K562 (cell line): Measurements from ENCODE around the gene RPF1. TPM values are rescaled to one million over a fixed set of nuclear protein-coding genes. Genes with fewer than 3 reads are reported as not detected.
A peak's percentile ranks its signal among the peaks of the same experiment; 100 is the strongest.

Source experiments
- BMI1 ChIP-seq: fragments of 150-350 bp; IDR thresholded peaks from 2 replicates; pipeline ENCODE4 v1.6.1; 2014; ENCODE audit warnings: low read length
- CEBPB ChIP-seq: fragments of 450-650 bp; IDR thresholded peaks from 2 replicates; pipeline ENCODE4 v1.6.1; 2016; ENCODE audit warnings: missing genetic modification characterization, missing compliant biosample characterization
- ELF4 ChIP-seq: fragments of 450-650 bp; formaldehyde crosslinking; IDR thresholded peaks from 2 replicates; pipeline ENCODE4 v1.4.0; 2022; ENCODE audit warnings: missing genetic modification characterization
- FOXA1 ChIP-seq: fragments of 450-650 bp; IDR thresholded peaks from 2 replicates; pipeline ENCODE4 v1.6.1; 2016; ENCODE audit warnings: mild to moderate bottlenecking, borderline replicate concordance
- HLTF ChIP-seq: fragments of 450-650 bp; IDR thresholded peaks from 2 replicates; pipeline ENCODE4 v1.6.1; 2016
- LEF1 ChIP-seq: fragments of 450-650 bp; IDR thresholded peaks from 2 replicates; pipeline ENCODE4 v1.6.1; 2016; ENCODE audit warnings: mild to moderate bottlenecking
- MCM2 ChIP-seq: fragments of 450-650 bp; IDR thresholded peaks from 2 replicates; pipeline ENCODE4 v1.6.1; 2017; ENCODE audit warnings: low read depth, mild to moderate bottlenecking
- MEIS2 ChIP-seq: fragments of 450-650 bp; IDR thresholded peaks from 2 replicates; pipeline ENCODE4 v1.6.1; 2014; ENCODE audit warnings: mild to moderate bottlenecking; ENCODE audit not compliant: partially characterized antibody
- NFIC ChIP-seq: fragments of 450-650 bp; IDR thresholded peaks from 2 replicates; pipeline ENCODE4 v1.6.1; 2017; ENCODE audit warnings: mild to moderate bottlenecking, inconsistent platforms
- NFIX ChIP-seq: fragments of 250-450 bp; sonication (Bioruptor Pico); IDR thresholded peaks from 2 replicates; pipeline ENCODE4 v1.4.0; 2020; ENCODE audit warnings: low read depth, mild to moderate bottlenecking, moderate library complexity
- PHF8 ChIP-seq: fragments of 200-600 bp; sonication (generic); IDR thresholded peaks from 2 replicates; pipeline ENCODE4 v1.6.1; 2012; ENCODE audit warnings: mixed run types, mild to moderate bottlenecking, inconsistent platforms, low read length, moderate library complexity, borderline replicate concordance
- PRDM10 ChIP-seq: fragments of 450-650 bp; IDR thresholded peaks from 2 replicates; pipeline ENCODE4 v1.6.1; 2018; ENCODE audit not compliant: partially characterized antibody
- RHOXF2B ChIP-seq: fragments of 250-450 bp; sonication (Bioruptor Pico); conservative IDR thresholded peaks from 2 replicates; pipeline ENCODE4 v1.5.1; 2021
- SMARCE1 ChIP-seq: fragments of 450-650 bp; IDR thresholded peaks from 2 replicates; pipeline ENCODE4 v1.7.1; 2016; ENCODE audit warnings: mild to moderate bottlenecking
- TOE1 ChIP-seq, 2 experiments: fragments of 450-650 bp in 1 of 2; sonication (generic) in 1 of 2; formaldehyde crosslinking in 1 of 2; IDR thresholded peaks; 2 replicates each; pipeline versions ENCODE4 v1.7.1 to v1.8.0; 2016 to 2022; ENCODE audit warnings: borderline replicate concordance in 2 of 2, mild to moderate bottlenecking in 2 of 2, antibody characterized with exemption in 1 of 2, inconsistent platforms in 1 of 2, low read depth in 1 of 2, missing genetic modification reagents in 1 of 2, moderate library complexity in 1 of 2
- ZNF280A ChIP-seq: fragments of 450-650 bp; IDR thresholded peaks from 2 replicates; pipeline ENCODE4 v1.6.1; 2018; ENCODE audit warnings: mild to moderate bottlenecking, low read depth; ENCODE audit not compliant: partially characterized antibody
- ZNF764 ChIP-seq: fragments of 250-450 bp; sonication (Bioruptor Pico); IDR thresholded peaks from 2 replicates; pipeline ENCODE4 v1.4.0; 2020; ENCODE audit warnings: low read depth, mild to moderate bottlenecking, moderate library complexity
- ZNF778 ChIP-seq: fragments of 450-650 bp; formaldehyde crosslinking; IDR thresholded peaks from 2 replicates; pipeline ENCODE4 v1.4.0; 2020; ENCODE audit warnings: mild to moderate bottlenecking, moderate library complexity
- polyA plus RNA-seq, 8 experiments: library from polyadenylated mRNA; depleted of rRNA in 4 of 8; stranded (reverse) in 5 of 8; unstranded in 3 of 8; fragments of >200 nt; fragmentation: Nextera tagmentation in 2 of 8; fragmentation: Illumina TruSeq in 1 of 8; extraction: Ambion mirVana in 2 of 8; extraction: Trizol in 1 of 8; gene quantifications; 2 replicates each; pipeline versions ENCODE4 v1.2.1 to v1.2.3, GENCODE V29; 2011 to 2014; ENCODE audit warnings: inconsistent platforms in 1 of 8, missing spikeins in 1 of 8
- total RNA-seq, 7 experiments: library from RNA; depleted of rRNA in 6 of 7; stranded (reverse); fragments of >200 nt in 6 of 7; fragmentation: Illumina TruSeq in 2 of 7; extraction: Trizol in 2 of 7; gene quantifications; 2 replicates each; pipeline versions ENCODE4 v1.2.1 to v1.2.3, GENCODE V29; 2011 to 2021; ENCODE audit warnings: low replicate concordance in 1 of 7
- TF ChIP-seq, protein P1 (sequence below), 2 experiments: fragments of 450-650 bp; IDR thresholded peaks; 2 replicates each; pipeline ENCODE4 v1.6.1; 2018; ENCODE audit warnings: mild to moderate bottlenecking in 2 of 2, low read depth in 1 of 2; ENCODE audit not compliant: partially characterized antibody in 2 of 2

The RPF1 gene
- total and polyA plus RNA-seq, 9 of the 15 experiments (the other 6 are each of a cell fraction or from before 2014, with no cell fraction given), result 52.4 to 156 (median 90.2) TPM

GRCh38 chr1:84506002-84506728, 27.1 kb downstream of the RPF1 start, which contains the start of the genes GNG5 and SPATA1 (continued):
- TF ChIP-seq, protein P1, sequence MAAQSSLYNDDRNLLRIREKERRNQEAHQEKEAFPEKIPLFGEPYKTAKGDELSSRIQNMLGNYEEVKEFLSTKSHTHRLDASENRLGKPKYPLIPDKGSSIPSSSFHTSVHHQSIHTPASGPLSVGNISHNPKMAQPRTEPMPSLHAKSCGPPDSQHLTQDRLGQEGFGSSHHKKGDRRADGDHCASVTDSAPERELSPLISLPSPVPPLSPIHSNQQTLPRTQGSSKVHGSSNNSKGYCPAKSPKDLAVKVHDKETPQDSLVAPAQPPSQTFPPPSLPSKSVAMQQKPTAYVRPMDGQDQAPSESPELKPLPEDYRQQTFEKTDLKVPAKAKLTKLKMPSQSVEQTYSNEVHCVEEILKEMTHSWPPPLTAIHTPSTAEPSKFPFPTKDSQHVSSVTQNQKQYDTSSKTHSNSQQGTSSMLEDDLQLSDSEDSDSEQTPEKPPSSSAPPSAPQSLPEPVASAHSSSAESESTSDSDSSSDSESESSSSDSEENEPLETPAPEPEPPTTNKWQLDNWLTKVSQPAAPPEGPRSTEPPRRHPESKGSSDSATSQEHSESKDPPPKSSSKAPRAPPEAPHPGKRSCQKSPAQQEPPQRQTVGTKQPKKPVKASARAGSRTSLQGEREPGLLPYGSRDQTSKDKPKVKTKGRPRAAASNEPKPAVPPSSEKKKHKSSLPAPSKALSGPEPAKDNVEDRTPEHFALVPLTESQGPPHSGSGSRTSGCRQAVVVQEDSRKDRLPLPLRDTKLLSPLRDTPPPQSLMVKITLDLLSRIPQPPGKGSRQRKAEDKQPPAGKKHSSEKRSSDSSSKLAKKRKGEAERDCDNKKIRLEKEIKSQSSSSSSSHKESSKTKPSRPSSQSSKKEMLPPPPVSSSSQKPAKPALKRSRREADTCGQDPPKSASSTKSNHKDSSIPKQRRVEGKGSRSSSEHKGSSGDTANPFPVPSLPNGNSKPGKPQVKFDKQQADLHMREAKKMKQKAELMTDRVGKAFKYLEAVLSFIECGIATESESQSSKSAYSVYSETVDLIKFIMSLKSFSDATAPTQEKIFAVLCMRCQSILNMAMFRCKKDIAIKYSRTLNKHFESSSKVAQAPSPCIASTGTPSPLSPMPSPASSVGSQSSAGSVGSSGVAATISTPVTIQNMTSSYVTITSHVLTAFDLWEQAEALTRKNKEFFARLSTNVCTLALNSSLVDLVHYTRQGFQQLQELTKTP (IDR thresholded peaks at IDR 0.05; ENCODE audit: low read depth in 1 of 2, partially characterized antibody in 2 of 2), result peak in 1 of 2 experiments; percentile 79
- TF ChIP-seq MCM2 (no peak), RHOXF2B (no peak), ZNF764 (CRISPR knock-in tag) (no peak), NFIC (peak; percentile 67), FOXA1 (no peak), ZNF778 (CRISPR knock-in tag) (no peak), ELF4 (CRISPR knock-in tag) (0 out of 2 replicates have a peak, but pooled peaks have one; percentile 67), SMARCE1 (peak; percentile 93), LEF1 (peak; percentile 86), HLTF (0 out of 2 replicates have a peak, but pooled peaks have one; percentile 58), BMI1 (no peak), ZNF280A (no peak), NFIX (no peak), PHF8 (peak; percentile 84), CEBPB (tag) (no peak), PRDM10 (peak; percentile 64), MEIS2 (peak; percentile 87), TOE1 (IDR thresholded peaks at IDR 0.05; ENCODE audit: borderline replicate concordance) (peak; percentile 69; the same call in 1 of the 2 replicates), TOE1 (CRISPR knock-in tag; IDR thresholded peaks at IDR 0.05; ENCODE audit: borderline replicate concordance, low read depth) (no peak)
